ENCODE data around the gene VWA8.

VWA8 gene

GRCh38 chr13:41615528-41615855 lies 345.4 kb downstream of the VWA8 start:
- Histone ChIP-seq H3K4me3 (ENCODE audit: low read length in 2 of 2) (no peak overlapping the region), H3K9ac (ENCODE audit: low read depth in 1 of 2, low read length in 2 of 2) (no peak overlapping the region), H3K4me1 (ENCODE audit: control insufficient read depth in 2 of 2, insufficient read depth in 2 of 2, low read length in 2 of 2) (no peaks in the 10 kb centered on the region), H3K27ac (ENCODE audit: low read depth in 2 of 2, low read length in 2 of 2) (no peak overlapping the region), H3K9me3 (ENCODE audit: control insufficient read depth in 2 of 2, low read length in 2 of 2) (no peaks in the 10 kb centered on the region), H3K36me3 (ENCODE audit: control insufficient read depth in 2 of 2, insufficient read depth in 2 of 2, low read length in 2 of 2) (peaks cover 9 to 13% of the 10 kb centered on the region in 2 donors), H3K27me3 (ENCODE audit: control insufficient read depth in 2 of 2, insufficient read depth in 2 of 2, low read length in 2 of 2) (no peaks in the 10 kb centered on the region)

- Histone ChIP-seq H3K4me3 (ENCODE audit: low read length in 2 of 2) (no peak overlapping the region), H3K27ac (ENCODE audit: low read depth in 2 of 2, low read length in 2 of 2) (no peak overlapping the region), H3K27me3 (ENCODE audit: control insufficient read depth in 2 of 2, insufficient read depth in 2 of 2, low read length in 2 of 2) (no peaks in the 10 kb centered on the region), H3K4me1 (ENCODE audit: control insufficient read depth in 2 of 2, insufficient read depth in 2 of 2, low read length in 2 of 2) (no peaks in the 10 kb centered on the region), H3K36me3 (ENCODE audit: control insufficient read depth in 2 of 2, insufficient read depth in 2 of 2, low read length in 2 of 2) (peaks cover 10 to 17% of the 10 kb centered on the region in 2 donors), H3K9me3 (ENCODE audit: control insufficient read depth in 2 of 2, low read length in 2 of 2) (no peaks in the 10 kb centered on the region), H3K9ac (ENCODE audit: low read depth in 1 of 2, low read length in 2 of 2) (no peak overlapping the region)
These were observed 346.0 kb downstream of the VWA8 start for GRCh38 chr13:41614671-41615527.

- Histone ChIP-seq H3K4me1 (ENCODE audit: control insufficient read depth in 2 of 2, insufficient read depth in 2 of 2, low read length in 2 of 2) (no peaks in the 10 kb centered on the region), H3K36me3 (ENCODE audit: control insufficient read depth in 2 of 2, insufficient read depth in 2 of 2, low read length in 2 of 2) (peaks cover 13 to 17% of the 10 kb centered on the region in 2 donors), H3K4me3 (ENCODE audit: low read length in 2 of 2) (no peak overlapping the region), H3K9me3 (ENCODE audit: control insufficient read depth in 2 of 2, low read length in 2 of 2) (no peaks in the 10 kb centered on the region), H3K9ac (ENCODE audit: low read depth in 1 of 2, low read length in 2 of 2) (no peak overlapping the region), H3K27ac (ENCODE audit: low read depth in 2 of 2, low read length in 2 of 2) (no peak overlapping the region), H3K27me3 (ENCODE audit: control insufficient read depth in 2 of 2, insufficient read depth in 2 of 2, low read length in 2 of 2) (no peaks in the 10 kb centered on the region)
These were observed 346.8 kb downstream of the VWA8 start for GRCh38 chr13:41613984-41614661.

- H3K9ac ChIP-seq (ENCODE audit: low read depth in 1 of 2, low read length in 2 of 2) = no peak overlapping the region
- H3K36me3 ChIP-seq (ENCODE audit: control insufficient read depth in 2 of 2, insufficient read depth in 2 of 2, low read length in 2 of 2) = peaks cover 13 to 21% of the 10 kb centered on the region in 2 donors
- no peak overlapping the region for H3K4me3 ChIP-seq (ENCODE audit: low read length in 2 of 2)
- H3K4me1 ChIP-seq (ENCODE audit: control insufficient read depth in 2 of 2, insufficient read depth in 2 of 2, low read length in 2 of 2) = no peaks in the 10 kb centered on the region
- H3K27me3 ChIP-seq (ENCODE audit: control insufficient read depth in 2 of 2, insufficient read depth in 2 of 2, low read length in 2 of 2) = no peaks in the 10 kb centered on the region
- no peaks in the 10 kb centered on the region for H3K9me3 ChIP-seq (ENCODE audit: control insufficient read depth in 2 of 2, low read length in 2 of 2)
- no peak overlapping the region for H3K27ac ChIP-seq (ENCODE audit: low read depth in 2 of 2, low read length in 2 of 2)
These were observed 347.4 kb downstream of the VWA8 start for GRCh38 chr13:41613471-41613870.

- Histone ChIP-seq H3K9me3 (ENCODE audit: control insufficient read depth in 2 of 2, low read length in 2 of 2) (no peaks in the 10 kb centered on the region), H3K36me3 (ENCODE audit: control insufficient read depth in 2 of 2, insufficient read depth in 2 of 2, low read length in 2 of 2) (peaks cover 17 to 28% of the 10 kb centered on the region in 2 donors), H3K27me3 (ENCODE audit: control insufficient read depth in 2 of 2, insufficient read depth in 2 of 2, low read length in 2 of 2) (no peaks in the 10 kb centered on the region), H3K4me3 (ENCODE audit: low read length in 2 of 2) (no peak overlapping the region), H3K4me1 (ENCODE audit: control insufficient read depth in 2 of 2, insufficient read depth in 2 of 2, low read length in 2 of 2) (no peaks in the 10 kb centered on the region), H3K27ac (ENCODE audit: low read depth in 2 of 2, low read length in 2 of 2) (no peak overlapping the region), H3K9ac (ENCODE audit: low read depth in 1 of 2, low read length in 2 of 2) (no peak overlapping the region)
These were observed 349.5 kb downstream of the VWA8 start for GRCh38 chr13:41611385-41611784.

- Histone ChIP-seq H3K4me1 (ENCODE audit: control insufficient read depth in 2 of 2, insufficient read depth in 2 of 2, low read length in 2 of 2) (no peaks in the 10 kb centered on the region), H3K9me3 (ENCODE audit: control insufficient read depth in 2 of 2, low read length in 2 of 2) (no peaks in the 10 kb centered on the region), H3K4me3 (ENCODE audit: low read length in 2 of 2) (no peak overlapping the region), H3K36me3 (ENCODE audit: control insufficient read depth in 2 of 2, insufficient read depth in 2 of 2, low read length in 2 of 2) (peaks cover 19 to 32% of the 10 kb centered on the region in 2 donors), H3K9ac (ENCODE audit: low read depth in 1 of 2, low read length in 2 of 2) (no peak overlapping the region), H3K27ac (ENCODE audit: low read depth in 2 of 2, low read length in 2 of 2) (peak overlapping the region in 1 of 2 donors; percentile 26), H3K27me3 (ENCODE audit: control insufficient read depth in 2 of 2, insufficient read depth in 2 of 2, low read length in 2 of 2) (no peaks in the 10 kb centered on the region)
These were observed 350.5 kb downstream of the VWA8 start for GRCh38 chr13:41610404-41610803.

GRCh38 chr13:41609828-41610227 lies 351.1 kb downstream of the VWA8 start:
- Histone ChIP-seq H3K36me3 (ENCODE audit: control insufficient read depth in 2 of 2, insufficient read depth in 2 of 2, low read length in 2 of 2) (peaks cover 20 to 36% of the 10 kb centered on the region in 2 donors), H3K9me3 (ENCODE audit: control insufficient read depth in 2 of 2, low read length in 2 of 2) (no peaks in the 10 kb centered on the region), H3K27ac (ENCODE audit: low read depth in 2 of 2, low read length in 2 of 2) (no peak overlapping the region), H3K27me3 (ENCODE audit: control insufficient read depth in 2 of 2, insufficient read depth in 2 of 2, low read length in 2 of 2) (no peaks in the 10 kb centered on the region), H3K9ac (ENCODE audit: low read depth in 1 of 2, low read length in 2 of 2) (no peak overlapping the region), H3K4me1 (ENCODE audit: control insufficient read depth in 2 of 2, insufficient read depth in 2 of 2, low read length in 2 of 2) (no peaks in the 10 kb centered on the region), H3K4me3 (ENCODE audit: low read length in 2 of 2) (no peak overlapping the region)

GRCh38 chr13:41608839-41609177 lies 352.1 kb downstream of the VWA8 start:
- Histone ChIP-seq H3K27ac (ENCODE audit: low read depth in 2 of 2, low read length in 2 of 2) (no peak overlapping the region), H3K4me1 (ENCODE audit: control insufficient read depth in 2 of 2, insufficient read depth in 2 of 2, low read length in 2 of 2) (no peaks in the 10 kb centered on the region), H3K9ac (ENCODE audit: low read depth in 1 of 2, low read length in 2 of 2) (no peak overlapping the region), H3K9me3 (ENCODE audit: control insufficient read depth in 2 of 2, low read length in 2 of 2) (no peaks in the 10 kb centered on the region), H3K36me3 (ENCODE audit: control insufficient read depth in 2 of 2, insufficient read depth in 2 of 2, low read length in 2 of 2) (peaks cover 23 to 38% of the 10 kb centered on the region in 2 donors), H3K4me3 (ENCODE audit: low read length in 2 of 2) (no peak overlapping the region), H3K27me3 (ENCODE audit: control insufficient read depth in 2 of 2, insufficient read depth in 2 of 2, low read length in 2 of 2) (no peaks in the 10 kb centered on the region)

GRCh38 chr13:41608111-41608838 lies 352.6 kb downstream of the VWA8 start:
- Histone ChIP-seq H3K9ac (ENCODE audit: low read depth in 1 of 2, low read length in 2 of 2) (no peak overlapping the region), H3K4me1 (ENCODE audit: control insufficient read depth in 2 of 2, insufficient read depth in 2 of 2, low read length in 2 of 2) (no peaks in the 10 kb centered on the region), H3K27me3 (ENCODE audit: control insufficient read depth in 2 of 2, insufficient read depth in 2 of 2, low read length in 2 of 2) (no peaks in the 10 kb centered on the region), H3K27ac (ENCODE audit: low read depth in 2 of 2, low read length in 2 of 2) (no peak overlapping the region), H3K9me3 (ENCODE audit: control insufficient read depth in 2 of 2, low read length in 2 of 2) (no peaks in the 10 kb centered on the region), H3K36me3 (ENCODE audit: control insufficient read depth in 2 of 2, insufficient read depth in 2 of 2, low read length in 2 of 2) (peaks cover 23 to 38% of the 10 kb centered on the region in 2 donors), H3K4me3 (ENCODE audit: low read length in 2 of 2) (no peak overlapping the region)

- Histone ChIP-seq H3K27ac (ENCODE audit: low read depth in 2 of 2, low read length in 2 of 2) (no peak overlapping the region), H3K27me3 (ENCODE audit: control insufficient read depth in 2 of 2, insufficient read depth in 2 of 2, low read length in 2 of 2) (no peaks in the 10 kb centered on the region), H3K4me3 (ENCODE audit: low read length in 2 of 2) (no peak overlapping the region), H3K9me3 (ENCODE audit: control insufficient read depth in 2 of 2, low read length in 2 of 2) (no peaks in the 10 kb centered on the region), H3K36me3 (ENCODE audit: control insufficient read depth in 2 of 2, insufficient read depth in 2 of 2, low read length in 2 of 2) (peaks cover 26 to 41% of the 10 kb centered on the region in 2 donors), H3K9ac (ENCODE audit: low read depth in 1 of 2, low read length in 2 of 2) (no peak overlapping the region), H3K4me1 (ENCODE audit: control insufficient read depth in 2 of 2, insufficient read depth in 2 of 2, low read length in 2 of 2) (no peaks in the 10 kb centered on the region)
These were observed 354.3 kb downstream of the VWA8 start for GRCh38 chr13:41606646-41607045.
